ENCODE results near the gene ZNF407.

The ZNF407 gene

DNA sequence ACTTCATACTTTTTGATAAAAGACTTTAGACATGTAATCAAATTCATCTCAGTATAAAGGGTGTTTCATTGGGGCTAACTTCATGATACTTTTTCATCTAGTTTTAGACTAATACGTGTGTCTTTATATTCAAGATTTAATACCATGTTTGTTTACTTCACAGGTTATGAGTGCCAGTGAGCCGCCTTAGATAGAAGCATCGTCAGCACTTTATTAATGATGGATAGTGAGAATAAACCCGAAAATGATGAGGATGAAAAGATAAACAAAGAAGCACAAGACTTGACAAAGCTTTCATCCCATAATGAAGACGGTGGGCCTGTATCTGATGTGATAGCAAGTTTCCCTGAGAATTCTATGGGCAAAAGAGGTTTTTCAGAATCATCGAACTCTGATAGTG lies 33.1 kb downstream of the ZNF407 start:
- POLR2A ChIA-PET, result no interaction called here
- CTCF ChIA-PET, result interaction anchor here (1.3 kb wide), 1 partner anchor 22 kb away, joined by 4 read pairs; no protein-coding TSS in a partner anchor
- DNase-seq (ENCODE audit: extremely low spot score), result no peak
- TF ChIP-seq, protein P1, sequence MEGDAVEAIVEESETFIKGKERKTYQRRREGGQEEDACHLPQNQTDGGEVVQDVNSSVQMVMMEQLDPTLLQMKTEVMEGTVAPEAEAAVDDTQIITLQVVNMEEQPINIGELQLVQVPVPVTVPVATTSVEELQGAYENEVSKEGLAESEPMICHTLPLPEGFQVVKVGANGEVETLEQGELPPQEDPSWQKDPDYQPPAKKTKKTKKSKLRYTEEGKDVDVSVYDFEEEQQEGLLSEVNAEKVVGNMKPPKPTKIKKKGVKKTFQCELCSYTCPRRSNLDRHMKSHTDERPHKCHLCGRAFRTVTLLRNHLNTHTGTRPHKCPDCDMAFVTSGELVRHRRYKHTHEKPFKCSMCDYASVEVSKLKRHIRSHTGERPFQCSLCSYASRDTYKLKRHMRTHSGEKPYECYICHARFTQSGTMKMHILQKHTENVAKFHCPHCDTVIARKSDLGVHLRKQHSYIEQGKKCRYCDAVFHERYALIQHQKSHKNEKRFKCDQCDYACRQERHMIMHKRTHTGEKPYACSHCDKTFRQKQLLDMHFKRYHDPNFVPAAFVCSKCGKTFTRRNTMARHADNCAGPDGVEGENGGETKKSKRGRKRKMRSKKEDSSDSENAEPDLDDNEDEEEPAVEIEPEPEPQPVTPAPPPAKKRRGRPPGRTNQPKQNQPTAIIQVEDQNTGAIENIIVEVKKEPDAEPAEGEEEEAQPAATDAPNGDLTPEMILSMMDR (IDR thresholded peaks at IDR 0.05; ENCODE audit: control extremely low read depth, extremely low read depth, low read depth, missing control alignments), result no peak

- ChIA-PET CTCF (interaction anchor here (1.3 kb wide), 1 partner anchor 21 kb away, joined by 4 read pairs; no protein-coding TSS in a partner anchor), POLR2A (no interaction called here)
- TF ChIP-seq, protein P1 (IDR thresholded peaks at IDR 0.05; ENCODE audit: control extremely low read depth, extremely low read depth, low read depth, missing control alignments), result no peak
- DNase-seq (ENCODE audit: extremely low spot score), result no peak
Measured at GRCh38 chr18:74631212-74631611, 33.5 kb downstream of the ZNF407 start.

GRCh38 chr18:74631623-74632350 lies 34.1 kb downstream of the ZNF407 start:
- ChIA-PET CTCF (interaction anchor here (1.2 to 1.3 kb wide), 2 partner anchors 9 to 21 kb away, joined by 3 to 4 read pairs; no protein-coding TSS in a partner anchor), POLR2A (no interaction called here)
- no peak for DNase-seq (ENCODE audit: extremely low spot score)
- TF ChIP-seq, protein P1 (IDR thresholded peaks at IDR 0.05; ENCODE audit: control extremely low read depth, extremely low read depth, low read depth, missing control alignments), result no peak

- TF ChIP-seq, protein P1 (IDR thresholded peaks at IDR 0.05; ENCODE audit: control extremely low read depth, extremely low read depth, low read depth, missing control alignments), result no peak
- no peak for DNase-seq (ENCODE audit: extremely low spot score)
- POLR2A ChIA-PET, result no interaction called here
- CTCF ChIA-PET, result interaction anchor here (1.2 kb wide), 1 partner anchor 9 kb away, joined by 3 read pairs; no protein-coding TSS in a partner anchor
Measured at GRCh38 chr18:74632351-74632679, 34.6 kb downstream of the ZNF407 start.

DNA sequence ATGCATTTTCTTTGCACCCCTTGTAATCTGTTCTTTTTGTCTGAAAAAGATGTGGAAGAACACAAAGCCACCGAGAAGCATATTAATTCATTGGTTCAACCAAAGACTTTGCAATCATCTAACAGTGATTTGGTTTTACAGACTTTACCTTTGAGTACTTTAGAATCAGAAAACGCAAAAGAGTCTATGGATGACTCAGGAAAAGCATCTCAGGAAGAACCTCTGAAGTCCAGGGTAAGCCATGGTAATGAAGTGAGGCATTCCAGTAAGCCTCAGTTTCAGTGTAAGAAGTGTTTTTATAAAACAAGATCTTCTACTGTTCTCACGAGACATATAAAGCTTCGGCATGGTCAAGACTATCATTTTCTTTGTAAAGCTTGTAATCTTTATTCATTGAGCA lies 35.2 kb downstream of the ZNF407 start:
- POLR2A ChIA-PET, result no interaction called here
- CTCF ChIA-PET, result no interaction called here

DNA sequence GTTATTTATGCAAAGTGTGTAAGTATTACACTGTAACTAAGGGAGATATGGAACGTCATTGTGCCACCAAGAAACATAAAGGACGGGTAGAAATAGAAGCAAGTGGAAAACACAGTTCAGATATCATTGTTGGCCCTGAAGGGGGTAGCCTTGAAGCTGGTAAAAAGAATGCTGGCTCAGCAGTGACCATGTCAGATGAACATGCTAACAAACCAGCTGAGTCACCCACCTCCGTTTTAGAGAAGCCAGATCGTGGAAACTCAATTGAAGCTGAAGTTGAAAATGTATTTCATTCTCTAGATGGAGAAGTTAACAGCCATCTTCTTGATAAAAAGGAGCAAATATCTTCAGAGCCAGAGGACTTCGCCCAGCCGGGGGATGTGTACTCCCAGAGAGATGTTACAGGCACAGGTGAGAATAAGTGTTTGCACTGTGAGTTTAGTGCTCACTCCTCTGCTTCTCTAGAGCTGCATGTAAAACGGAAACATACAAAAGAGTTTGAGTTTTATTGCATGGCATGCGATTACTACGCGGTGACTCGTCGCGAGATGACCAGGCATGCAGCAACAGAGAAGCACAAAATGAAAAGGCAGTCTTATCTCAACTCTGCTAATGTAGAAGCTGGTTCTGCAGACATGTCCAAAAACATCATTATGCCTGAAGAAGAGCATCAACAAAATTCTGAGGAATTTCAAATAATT lies 36.1 kb downstream of the ZNF407 start:
- ChIA-PET POLR2A (no interaction called here), CTCF (interaction anchor here (1.1 kb wide), 1 partner anchor 12 kb away, joined by 3 read pairs; no protein-coding TSS in a partner anchor)
- no peak for DNase-seq (ENCODE audit: extremely low spot score)
- TF ChIP-seq, protein P1 (IDR thresholded peaks at IDR 0.05; ENCODE audit: control extremely low read depth, extremely low read depth, low read depth, missing control alignments), result no peak

More for the DNA sequence above, 35.2 kb downstream of the ZNF407 start:
- TF ChIP-seq, protein P1 (IDR thresholded peaks at IDR 0.05; ENCODE audit: control extremely low read depth, extremely low read depth, low read depth, missing control alignments), result no peak
- DNase-seq (ENCODE audit: extremely low spot score), result no peak

All from GM10248 (cell line).